Muscle layer of duodenum (tissue), 2 donors: Measurements from ENCODE around the gene FOXL1.

Experiments used
- H3K27ac ChIP-seq: one replicate; pipeline ENCODE4 v1.7.0; 2013; ENCODE audit warnings: mild to moderate bottlenecking, low read length
- H3K27me3 ChIP-seq: one replicate; pipeline ENCODE4 v1.7.0; 2013; ENCODE audit warnings: low read depth, mild to moderate bottlenecking, control low read depth, low read length
- H3K36me3 ChIP-seq, 2 donors: one replicate each; pipeline ENCODE4 v1.7.0; 2013; ENCODE audit warnings: low read length in 2 of 2, control low read depth in 1 of 2, mild to moderate bottlenecking in 1 of 2; ENCODE audit not compliant: insufficient read depth in 2 of 2, control insufficient read depth in 1 of 2
- H3K4me1 ChIP-seq, 2 donors: one replicate each; pipeline ENCODE4 v1.7.0; 2013; ENCODE audit warnings: low read length in 2 of 2, mild to moderate bottlenecking in 2 of 2, control low read depth in 1 of 2, moderate library complexity in 1 of 2; ENCODE audit not compliant: insufficient read depth in 2 of 2, control insufficient read depth in 1 of 2
- H3K4me3 ChIP-seq, 2 donors: one replicate each; pipeline ENCODE4 v1.7.0; 2013; ENCODE audit warnings: low read length in 2 of 2, low read depth in 1 of 2, mild to moderate bottlenecking in 1 of 2
- H3K9me3 ChIP-seq, 2 donors: one replicate each; pipeline ENCODE4 v1.7.0; 2013; ENCODE audit warnings: low read length in 2 of 2, control low read depth in 1 of 2, mild to moderate bottlenecking in 1 of 2; ENCODE audit not compliant: control insufficient read depth in 1 of 2
- donor health status: healthy.

FOXL1 gene

GRCh38 chr16:86578061-86578599 is at the start of gene FOXL1:
TSS of gene FOXL1 (plus strand) at chr16:86578549. CDS start at chr16:86578724, 175 bp downstream.
- no peaks in the 10 kb centered on the region for H3K9me3 ChIP-seq
- H3K36me3 ChIP-seq: no peaks in the 10 kb centered on the region
- peaks cover 0 to 28% of the 10 kb centered on the region in 2 donors for H3K4me1 ChIP-seq
- H3K27me3 ChIP-seq: peaks cover 36% of the 10 kb centered on the region
- H3K4me3 ChIP-seq: peak within 1 kb of the TSS in 1 of 2 donors; percentile 31
- H3K27ac ChIP-seq: peak within 1 kb of the TSS; percentile 43

GRCh38 chr16:86529160-86529559 is 49.2 kb upstream of the FOXL1 start:
- Histone ChIP-seq H3K9me3 (no peaks in the 10 kb centered on the region), H3K4me3 (no peak overlapping the region), H3K4me1 (peaks cover 0 to 6% of the 10 kb centered on the region in 2 donors), H3K27ac (no peak overlapping the region), H3K36me3 (peaks cover 0 to 4% of the 10 kb centered on the region in 2 donors), H3K27me3 (no peaks in the 10 kb centered on the region)

- Histone ChIP-seq H3K27ac (no peak overlapping the region), H3K4me3 (no peak overlapping the region), H3K4me1 (peaks cover 0 to 6% of the 10 kb centered on the region in 2 donors), H3K36me3 (peaks cover 0 to 4% of the 10 kb centered on the region in 2 donors), H3K27me3 (no peaks in the 10 kb centered on the region), H3K9me3 (no peaks in the 10 kb centered on the region)
Measured at GRCh38 chr16:86530251-86531190, 47.8 kb upstream of the FOXL1 start.

- Histone ChIP-seq H3K36me3 (peaks cover 0 to 7% of the 10 kb centered on the region in 2 donors), H3K9me3 (no peaks in the 10 kb centered on the region), H3K4me3 (no peak overlapping the region), H3K27ac (peak overlapping the region; percentile 16), H3K27me3 (no peaks in the 10 kb centered on the region), H3K4me1 (peaks cover 0 to 6% of the 10 kb centered on the region in 2 donors)
Measured at GRCh38 chr16:86531191-86531545, 47.2 kb upstream of the FOXL1 start.

- no peak overlapping the region for H3K4me3 ChIP-seq
- peaks cover 0 to 6% of the 10 kb centered on the region in 2 donors for H3K4me1 ChIP-seq
- no peaks in the 10 kb centered on the region for H3K9me3 ChIP-seq
- no peaks in the 10 kb centered on the region for H3K27me3 ChIP-seq
- peaks cover 0 to 14% of the 10 kb centered on the region in 2 donors for H3K36me3 ChIP-seq
- no peak overlapping the region for H3K27ac ChIP-seq
Measured at GRCh38 chr16:86531641-86532525, 46.5 kb upstream of the FOXL1 start.

GRCh38 chr16:86532526-86532815 is 45.9 kb upstream of the FOXL1 start:
- Histone ChIP-seq H3K27me3 (no peaks in the 10 kb centered on the region), H3K4me1 (peaks cover 0 to 6% of the 10 kb centered on the region in 2 donors), H3K9me3 (no peaks in the 10 kb centered on the region), H3K36me3 (peaks cover 0 to 16% of the 10 kb centered on the region in 2 donors), H3K4me3 (no peak overlapping the region), H3K27ac (no peak overlapping the region)

- peaks cover 4 to 22% of the 10 kb centered on the region in 2 donors for H3K36me3 ChIP-seq
- no peaks in the 10 kb centered on the region for H3K9me3 ChIP-seq
- peaks cover 0 to 6% of the 10 kb centered on the region in 2 donors for H3K4me1 ChIP-seq
- no peak overlapping the region for H3K27ac ChIP-seq
- no peaks in the 10 kb centered on the region for H3K27me3 ChIP-seq
- H3K4me3 ChIP-seq: no peak overlapping the region
Measured at GRCh38 chr16:86533076-86533475, 45.3 kb upstream of the FOXL1 start.

- Histone ChIP-seq H3K4me1 (peaks cover 0 to 6% of the 10 kb centered on the region in 2 donors), H3K27ac (no peak overlapping the region), H3K9me3 (no peaks in the 10 kb centered on the region), H3K4me3 (no peak overlapping the region), H3K36me3 (peaks cover 12 to 30% of the 10 kb centered on the region in 2 donors), H3K27me3 (no peaks in the 10 kb centered on the region)
Measured at GRCh38 chr16:86533767-86534351, 44.5 kb upstream of the FOXL1 start.

GRCh38 chr16:86534779-86535615 is 43.4 kb upstream of the FOXL1 start:
- H3K27ac ChIP-seq: no peak overlapping the region
- no peaks in the 10 kb centered on the region for H3K27me3 ChIP-seq
- no peaks in the 10 kb centered on the region for H3K9me3 ChIP-seq
- peaks cover 23 to 41% of the 10 kb centered on the region in 2 donors for H3K36me3 ChIP-seq
- no peak overlapping the region for H3K4me3 ChIP-seq
- H3K4me1 ChIP-seq: peaks cover 0 to 6% of the 10 kb centered on the region in 2 donors

- Histone ChIP-seq H3K9me3 (no peaks in the 10 kb centered on the region), H3K4me3 (no peak overlapping the region), H3K27ac (no peak overlapping the region), H3K36me3 (peaks cover 38 to 55% of the 10 kb centered on the region in 2 donors), H3K27me3 (no peaks in the 10 kb centered on the region), H3K4me1 (peaks cover 0 to under 1% of the 10 kb centered on the region in 2 donors)
Measured at GRCh38 chr16:86536621-86537020, 41.7 kb upstream of the FOXL1 start.
